Measurements from ENCODE around the gene CCDC137.

Gene CCDC137

GRCh38 chr17:81717049-81717765 is 50.7 kb downstream of the CCDC137 start:
- DNase-seq = no peak

DNA sequence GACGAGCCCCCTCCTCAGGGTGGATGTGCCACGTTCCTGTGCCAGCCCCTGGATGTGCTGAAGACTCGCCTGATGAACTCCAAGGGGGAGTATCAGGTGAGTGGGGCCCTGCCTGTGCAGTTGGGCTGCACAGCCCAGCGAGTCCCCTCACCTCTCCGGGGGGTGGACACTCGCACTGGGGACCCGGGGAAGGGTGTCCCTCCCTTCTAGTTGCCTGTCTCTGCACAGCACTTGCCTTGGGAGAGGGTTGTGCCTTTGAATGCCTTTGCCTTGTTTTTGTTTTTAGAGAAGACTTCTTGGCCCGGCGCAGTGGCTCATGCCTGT is 51.2 kb downstream of the CCDC137 start:
- DNase-seq = no peak

- DNase-seq = no peak
Measured at GRCh38 chr17:81719410-81720266, 53.1 kb downstream of the CCDC137 start.

- DNase-seq = no peak
Measured at GRCh38 chr17:81720267-81721071, 53.9 kb downstream of the CCDC137 start.

DNA sequence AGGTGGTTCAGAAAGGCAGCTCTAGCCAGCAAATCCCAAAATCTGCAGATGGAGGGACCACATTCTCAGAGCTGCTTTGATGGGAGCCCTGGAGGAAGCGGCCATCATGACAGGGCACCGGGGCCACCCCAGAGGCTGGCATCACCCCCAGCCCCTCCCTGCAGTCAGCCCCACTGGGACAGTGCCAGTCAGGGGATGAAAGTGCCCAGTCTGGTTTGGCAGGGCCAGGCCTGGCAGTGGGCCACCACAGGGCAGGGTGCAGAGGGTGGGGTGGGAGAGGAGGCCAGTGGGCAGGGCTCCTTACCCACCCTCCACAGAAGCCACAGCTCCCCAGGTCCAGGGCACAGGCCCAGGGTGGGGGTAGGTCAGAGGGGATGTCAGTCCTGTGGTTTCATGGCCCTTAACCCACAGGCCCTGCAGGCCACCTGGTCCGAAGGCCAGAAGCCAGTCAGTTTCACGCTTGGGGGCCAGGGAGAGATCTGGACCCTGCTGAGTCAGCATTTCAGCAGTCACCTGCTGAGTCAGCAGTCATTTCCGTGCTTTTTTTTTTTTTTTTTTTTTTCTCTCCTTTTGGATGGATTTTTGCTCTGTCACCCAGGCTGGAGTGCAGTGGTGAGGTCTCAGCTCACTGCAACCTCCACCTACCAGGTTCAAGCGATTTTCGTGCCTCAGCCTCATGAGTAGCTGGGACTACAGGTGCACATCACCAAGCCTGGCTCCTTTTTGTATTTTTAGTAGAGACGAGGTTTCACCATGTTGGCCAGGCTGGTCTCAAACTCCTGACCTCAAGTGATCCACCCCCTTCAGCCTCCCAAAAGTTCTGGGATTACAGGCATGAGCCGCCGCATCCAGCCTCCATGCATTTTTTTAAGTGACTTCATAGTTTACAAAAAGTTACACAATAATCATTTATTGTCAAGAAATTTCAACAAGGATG is 55.9 kb downstream of the CCDC137 start:
- DNase-seq = no peak

Measured in AML-193 (cell line).